GM21528 (cell line): ENCODE results near the gene GSTM2.

Experiments
- ATAC-seq: cut with Tn5 transposase; IDR thresholded peaks from one replicate; pipeline ENCODE4 v1.9.1; 2021; ENCODE audit warnings: mild to moderate bottlenecking, moderate library complexity; ENCODE audit not compliant: unreplicated experiment, low FRiP score

GSTM2 gene

DNA sequence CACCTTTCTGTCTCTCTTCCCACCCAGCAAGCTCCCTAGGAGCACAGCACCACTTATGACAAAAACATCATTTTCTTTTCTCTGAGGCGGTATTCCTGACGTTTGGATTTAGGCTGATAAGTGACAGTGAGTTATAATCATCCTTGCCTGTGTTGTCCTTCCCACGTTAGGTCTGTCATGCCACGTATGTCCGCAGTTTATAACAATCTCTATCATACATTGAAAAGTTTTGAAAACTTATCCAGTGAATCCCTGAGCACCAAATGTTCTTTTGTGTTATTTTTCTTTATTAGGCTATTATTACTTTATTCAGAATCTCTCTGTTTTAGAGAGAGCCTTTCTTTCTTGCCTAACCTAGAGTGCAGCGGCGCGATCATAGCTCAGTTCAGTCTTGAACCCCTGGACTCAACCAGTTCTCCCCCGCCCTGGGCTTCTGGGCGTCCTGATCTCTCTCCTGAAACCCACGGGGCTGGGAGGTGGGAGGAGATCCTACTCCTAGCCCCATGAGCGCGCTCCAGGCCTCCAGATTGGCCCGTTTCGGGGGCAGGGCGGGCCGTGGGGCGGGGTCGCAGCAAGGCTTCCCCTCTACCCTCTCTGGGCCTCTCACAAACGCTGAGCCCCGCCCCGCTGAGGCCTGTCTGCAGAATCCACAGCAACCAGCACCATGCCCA lies at the start of gene GSTM2:
GSTM2 (plus strand) TSS at position 606 of the 671 bp plus-strand sequence; CDS start at position 665, 59 bp downstream.
- ATAC-seq = peak; percentile 88

DNA sequence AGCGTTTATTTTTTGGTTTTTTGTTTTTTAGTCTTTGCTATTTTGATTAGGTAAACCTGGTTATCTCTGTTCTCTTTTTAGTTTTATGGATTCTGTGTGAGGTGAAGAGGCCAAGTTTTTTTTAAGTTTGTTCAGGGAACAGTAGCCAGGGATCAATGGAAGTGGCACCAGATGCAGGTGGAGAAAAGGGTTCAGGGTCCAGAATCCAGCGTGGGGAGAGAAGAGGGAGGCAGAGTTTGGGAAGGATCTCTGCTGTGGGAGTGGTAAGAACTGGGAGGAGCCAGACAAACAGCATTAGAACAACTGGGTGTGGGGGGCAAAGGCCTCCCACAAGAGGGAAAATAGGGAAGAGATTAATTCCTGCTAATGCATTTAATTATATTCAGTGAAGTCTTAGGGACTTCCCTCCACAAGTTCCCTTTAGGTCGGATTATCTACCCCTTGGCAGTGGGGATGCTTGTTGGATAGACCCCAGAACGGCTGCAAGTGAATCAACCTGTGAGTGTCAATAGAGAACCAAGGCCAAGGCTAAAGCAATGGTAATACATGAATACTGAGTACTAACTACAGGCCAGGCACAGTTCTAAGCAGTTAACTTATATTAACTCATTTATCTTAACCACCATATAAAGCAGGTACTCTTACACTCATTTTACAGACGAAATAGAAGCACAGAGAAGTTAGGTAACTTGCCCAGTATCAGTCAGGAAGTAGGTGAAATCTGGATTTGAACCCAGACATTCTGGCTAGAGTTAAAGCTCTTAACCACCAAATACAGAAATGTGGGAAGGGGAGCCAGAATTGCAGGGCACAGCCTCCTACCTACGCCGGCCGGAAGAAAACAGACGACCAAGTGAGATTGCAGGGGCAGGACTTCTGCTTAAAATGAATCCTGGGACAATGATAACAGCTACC lies 48.9 kb upstream of the GSTM2 start:
- ATAC-seq = no peak

DNA sequence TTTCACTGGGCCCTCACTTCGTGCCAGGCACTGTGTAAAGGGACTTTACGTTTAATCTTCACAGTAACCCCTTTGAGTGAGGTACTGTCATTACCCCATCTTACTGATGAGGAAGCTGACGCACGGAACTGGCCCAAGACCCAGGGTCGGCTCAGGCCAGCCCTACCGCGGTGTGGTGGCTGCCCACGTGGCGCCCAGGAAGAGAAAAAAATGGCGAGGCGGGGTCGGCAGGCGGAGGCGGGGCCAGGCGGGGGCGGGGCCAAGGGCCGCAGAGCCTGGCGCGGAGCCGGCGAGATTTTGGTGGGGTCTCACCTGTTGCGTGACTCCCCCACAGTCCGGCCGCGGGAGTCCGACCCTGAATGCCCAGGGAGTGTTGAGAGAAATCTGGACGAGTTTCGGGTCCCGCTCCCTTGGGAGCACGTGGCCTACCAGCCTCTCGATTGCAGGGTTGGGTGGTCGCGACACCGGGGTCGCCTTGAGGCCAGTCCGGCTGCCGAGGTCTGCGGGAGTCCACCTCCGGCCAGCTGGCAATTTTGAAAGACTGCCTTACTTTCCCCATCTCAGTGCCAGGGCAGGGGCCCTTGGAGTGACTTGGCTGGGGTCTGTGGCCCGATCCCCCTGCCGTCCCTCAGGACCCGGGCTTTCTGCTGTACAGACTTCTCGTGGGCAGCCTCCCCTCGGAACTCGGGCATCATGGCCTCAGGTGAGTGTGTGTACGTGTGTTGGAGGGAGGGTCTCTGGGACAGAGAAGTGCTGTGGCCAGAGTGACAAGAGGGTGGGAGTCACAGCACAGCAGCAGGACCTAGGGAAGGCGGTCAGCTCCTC lies 48.1 kb upstream of the GSTM2 start, which contains the start of the genes AMPD2 and GNAT2:
AMPD2 (plus strand) TSS at position 262 of the 825 bp plus-strand sequence. CDS start 1,339 bp downstream, outside the sequence.
GNAT2 (minus strand) TSS at position 41 of the 825 bp plus-strand sequence. CDS start 6,746 bp downstream, outside the sequence.
- peak; percentile 48 for ATAC-seq

- ATAC-seq = peak; percentile 1
Observed at GRCh38 chr1:109620401-109620791, 47.5 kb upstream of the GSTM2 start.

GRCh38 chr1:109620841-109621286 lies 47.0 kb upstream of the GSTM2 start:
- peak; percentile 66 for ATAC-seq

DNA sequence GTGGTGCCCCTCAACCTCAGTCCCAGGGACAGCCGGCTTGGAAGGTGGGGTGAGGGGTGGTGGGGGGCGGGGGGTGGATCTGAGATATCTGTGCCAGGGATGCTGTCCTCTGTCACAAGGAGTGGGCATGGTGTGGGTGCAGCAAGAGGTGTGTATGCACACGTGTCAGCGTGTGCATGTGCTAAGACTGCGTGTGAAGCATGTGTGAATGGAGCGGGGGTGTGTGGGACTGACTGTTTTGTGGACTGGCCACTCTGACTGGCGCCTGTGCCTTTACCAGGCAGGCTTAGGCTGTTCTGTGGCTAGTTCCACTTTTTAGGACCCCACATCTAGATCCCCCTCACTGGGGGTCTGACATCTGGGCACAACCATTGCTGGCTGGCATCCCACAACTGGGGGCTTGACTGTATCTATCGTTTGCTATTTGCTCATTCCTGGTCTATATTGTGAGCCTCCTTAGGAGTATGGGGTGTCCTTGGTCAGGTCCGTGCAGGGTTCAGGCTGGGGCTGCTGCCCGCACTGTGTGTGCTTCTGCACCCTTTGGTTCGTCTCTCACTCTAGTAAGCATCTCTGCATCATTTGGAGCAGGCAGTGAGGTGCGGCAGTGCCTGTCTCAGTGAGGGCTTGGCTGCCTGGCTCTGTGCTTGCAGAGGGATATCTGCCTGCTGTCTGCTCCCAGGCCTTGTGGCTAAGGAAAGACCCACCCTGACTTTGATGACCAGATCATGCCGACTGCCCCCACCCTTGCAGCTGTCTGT lies 46.3 kb upstream of the GSTM2 start:
- no peak for ATAC-seq

GRCh38 chr1:109622137-109622892 lies 45.5 kb upstream of the GSTM2 start:
- no peak for ATAC-seq

DNA sequence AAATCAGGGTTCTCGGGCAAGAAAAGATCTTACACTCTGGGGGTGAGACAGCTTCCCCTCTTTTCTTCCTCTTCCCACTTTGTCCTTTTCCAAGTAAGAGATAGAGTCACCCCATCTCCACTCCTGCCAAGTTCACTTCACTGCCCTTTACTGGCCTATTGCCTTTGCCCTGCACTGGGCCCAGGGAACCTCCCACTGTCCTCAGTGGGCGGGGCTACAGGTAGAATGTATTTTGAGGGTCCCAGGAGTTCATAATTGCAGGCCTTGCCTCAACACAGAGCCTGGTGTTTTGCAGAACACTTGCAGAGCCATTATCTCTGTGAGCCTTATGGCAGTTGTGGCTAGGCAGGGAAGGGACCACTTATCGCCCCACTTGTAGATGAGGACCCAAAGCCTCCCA lies 45.0 kb upstream of the GSTM2 start:
- no peak for ATAC-seq

- ATAC-seq = no peak
Observed at GRCh38 chr1:109623601-109624161, 44.2 kb upstream of the GSTM2 start.

DNA sequence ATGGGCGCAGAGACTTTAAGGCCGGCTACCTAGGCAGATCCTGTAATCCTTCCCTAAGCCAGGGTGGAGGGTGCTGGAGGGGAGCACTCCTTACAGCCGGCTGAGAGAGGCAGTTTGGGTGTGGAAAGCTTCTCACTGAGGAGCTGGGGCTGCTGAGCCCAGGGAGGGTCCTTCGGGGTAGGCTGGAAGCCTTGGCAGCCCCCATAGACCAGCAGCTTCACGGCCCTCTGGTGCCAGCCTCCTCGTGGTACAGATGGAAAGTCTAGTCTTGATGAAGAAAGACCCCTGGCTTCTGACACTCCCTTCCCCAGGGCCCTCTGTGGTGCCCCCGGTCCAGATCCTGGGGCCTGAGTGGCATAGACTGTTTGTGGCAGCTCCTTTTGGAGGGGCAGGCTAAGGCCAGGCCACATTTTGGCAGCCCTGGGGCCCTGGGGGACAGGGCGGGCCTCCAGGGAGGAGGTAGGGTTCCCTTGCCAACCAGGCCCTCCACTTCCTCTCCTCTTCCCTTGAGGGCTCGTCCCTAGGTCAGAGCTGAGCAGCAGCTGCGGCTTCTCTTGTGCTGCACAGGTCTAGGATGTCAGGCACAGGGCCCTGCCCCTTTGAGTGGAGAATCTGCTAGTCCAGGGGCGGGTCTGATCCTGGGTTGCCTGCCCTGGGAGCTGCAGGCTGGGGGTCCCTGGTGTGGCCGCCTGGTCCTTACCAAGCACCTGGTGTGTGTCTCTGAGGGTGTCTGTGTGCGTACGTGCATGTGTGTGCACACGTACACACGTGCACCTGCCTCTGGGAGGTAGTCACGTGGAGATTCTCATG lies 43.5 kb upstream of the GSTM2 start:
- ATAC-seq = no peak

- ATAC-seq = no peak
Observed at GRCh38 chr1:109625176-109625575, 42.7 kb upstream of the GSTM2 start.

DNA sequence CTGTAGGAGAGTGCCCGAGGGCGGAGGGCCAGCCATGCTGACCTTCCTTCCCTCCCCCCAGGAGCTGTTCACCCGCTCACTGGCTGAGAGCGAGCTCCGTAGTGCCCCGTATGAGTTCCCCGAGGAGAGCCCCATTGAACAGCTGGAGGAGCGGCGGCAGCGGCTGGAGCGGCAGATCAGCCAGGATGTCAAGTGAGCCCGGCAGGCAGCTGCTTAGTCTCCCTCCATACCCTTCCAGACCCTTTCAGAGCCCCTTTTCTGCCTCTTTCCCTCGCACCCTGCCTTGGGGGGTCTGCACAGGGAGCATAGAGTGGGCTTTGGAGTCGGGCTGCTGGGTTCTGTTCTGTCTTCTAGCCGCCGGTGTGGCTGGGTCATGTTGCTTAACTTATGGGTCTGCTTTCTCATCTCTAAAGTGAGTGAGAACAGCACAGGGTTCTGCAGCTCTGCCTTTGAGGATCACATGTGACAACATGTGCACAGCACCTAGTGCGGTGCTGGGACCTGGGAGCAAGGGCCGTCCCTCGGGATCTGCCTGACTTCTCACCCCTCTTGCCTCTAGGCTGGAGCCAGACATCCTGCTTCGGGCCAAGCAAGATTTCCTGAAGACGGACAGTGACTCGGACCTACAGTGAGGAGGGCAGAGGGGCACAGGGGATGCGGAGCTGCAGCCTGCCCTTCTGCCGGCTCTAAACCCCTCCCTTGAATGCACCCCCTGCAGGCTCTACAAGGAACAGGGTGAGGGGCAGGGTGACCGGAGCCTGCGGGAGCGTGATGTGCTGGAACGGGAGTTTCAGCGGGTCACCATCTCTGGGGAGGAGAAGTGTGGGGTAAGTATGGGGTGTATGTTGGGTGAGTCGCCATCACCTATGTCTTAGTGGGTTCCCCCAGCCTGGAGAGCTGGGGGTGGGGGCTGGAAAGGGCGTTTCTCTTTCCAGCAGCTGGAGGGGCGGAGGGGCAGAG lies 42.0 kb upstream of the GSTM2 start:
- no peak for ATAC-seq

GRCh38 chr1:109626682-109627408 lies 41.0 kb upstream of the GSTM2 start:
- no peak for ATAC-seq

- no peak for ATAC-seq
Observed at GRCh38 chr1:109627692-109628399, 40.0 kb upstream of the GSTM2 start.

DNA sequence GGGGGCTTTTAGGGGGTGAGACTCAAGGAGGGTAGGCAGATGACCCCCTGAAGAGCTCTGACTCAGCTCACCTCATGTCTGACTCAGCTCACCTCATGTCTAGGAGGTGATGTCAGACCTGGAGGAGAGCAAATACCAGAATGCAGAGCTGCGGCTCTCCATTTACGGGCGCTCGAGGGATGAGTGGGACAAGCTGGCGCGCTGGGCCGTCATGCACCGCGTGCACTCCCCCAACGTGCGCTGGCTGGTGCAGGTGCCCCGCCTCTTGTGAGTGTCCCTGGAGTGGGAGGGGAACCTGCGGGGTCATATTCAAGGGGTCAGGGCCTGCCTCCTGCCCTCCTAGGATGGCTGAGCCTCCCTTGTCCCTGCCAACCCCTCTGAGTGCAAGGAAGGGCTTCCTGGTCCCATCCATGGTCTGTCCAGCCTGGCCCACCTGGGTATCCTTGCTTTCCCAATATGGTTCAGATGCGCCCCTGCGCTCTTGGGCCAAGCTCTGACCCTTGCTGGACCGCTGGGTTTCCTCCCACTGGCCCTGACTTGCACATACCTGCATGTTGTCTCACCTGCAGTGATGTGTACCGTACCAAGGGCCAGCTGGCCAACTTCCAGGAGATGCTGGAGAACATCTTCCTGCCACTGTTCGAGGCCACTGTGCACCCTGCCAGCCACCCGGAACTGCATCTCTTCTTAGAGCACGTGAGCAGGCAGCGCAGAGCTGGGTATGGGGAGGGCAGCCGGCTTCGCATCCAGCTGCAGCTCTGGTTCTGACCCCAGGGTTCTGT lies 39.1 kb upstream of the GSTM2 start:
- ATAC-seq = no peak
